Esophagus squamous epithelium (tissue), 4 donors: ENCODE data around the gene RNF157.
"Not testable (repeated sequence)": the region's sequence is repeated elsewhere in the genome, so short reads cannot be mapped to it uniquely, and the experiment has no call there.

ENCODE experiments used
- CTCF ChIP-seq, 6 experiments: fragments of 450-650 bp in 4 of 6; fragments of 200-600 bp in 2 of 6; sonication (generic) in 2 of 6; IDR thresholded peaks; one replicate each; pipeline ENCODE4 v1.5.1; 2016 to 2019; ENCODE audit warnings: antibody characterized with exemption in 6 of 6, mild to moderate bottlenecking in 4 of 6, moderate library complexity in 4 of 6
- POLR2A ChIP-seq, 4 donors: fragments of 450-650 bp; IDR thresholded peaks; one replicate each; pipeline ENCODE4 v1.6.1; 2017; ENCODE audit warnings: antibody characterized with exemption in 4 of 4, mild to moderate bottlenecking in 4 of 4, moderate library complexity in 3 of 4

GRCh38 chr17:76256430-76257050 lies 16.2 kb upstream of the RNF157 start:
- TF ChIP-seq POLR2A, CTCF (IDR thresholded peaks at IDR 0.05): not testable (repeated sequence)
